ENCODE measurements around the gene TMEM132E.

DNA sequence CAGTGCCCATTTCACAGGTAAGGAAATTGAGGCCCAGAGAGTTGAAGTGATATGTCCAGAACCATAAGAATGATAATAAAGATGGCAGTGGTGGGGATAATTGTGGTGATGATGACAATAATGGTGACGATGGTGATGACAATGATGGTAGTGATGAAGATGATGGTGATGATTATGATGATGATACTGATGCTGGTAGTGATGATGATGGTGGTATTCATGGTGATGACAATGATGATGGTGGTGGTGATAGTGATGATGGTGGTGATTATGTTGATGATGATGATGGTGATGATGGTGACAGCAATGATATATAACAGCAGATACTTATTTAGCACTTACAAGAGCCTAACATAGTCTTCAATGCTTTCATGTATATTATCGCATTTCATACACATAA, 18.1 kb upstream of the TMEM132E start:
- TF ChIP-seq, protein P1, sequence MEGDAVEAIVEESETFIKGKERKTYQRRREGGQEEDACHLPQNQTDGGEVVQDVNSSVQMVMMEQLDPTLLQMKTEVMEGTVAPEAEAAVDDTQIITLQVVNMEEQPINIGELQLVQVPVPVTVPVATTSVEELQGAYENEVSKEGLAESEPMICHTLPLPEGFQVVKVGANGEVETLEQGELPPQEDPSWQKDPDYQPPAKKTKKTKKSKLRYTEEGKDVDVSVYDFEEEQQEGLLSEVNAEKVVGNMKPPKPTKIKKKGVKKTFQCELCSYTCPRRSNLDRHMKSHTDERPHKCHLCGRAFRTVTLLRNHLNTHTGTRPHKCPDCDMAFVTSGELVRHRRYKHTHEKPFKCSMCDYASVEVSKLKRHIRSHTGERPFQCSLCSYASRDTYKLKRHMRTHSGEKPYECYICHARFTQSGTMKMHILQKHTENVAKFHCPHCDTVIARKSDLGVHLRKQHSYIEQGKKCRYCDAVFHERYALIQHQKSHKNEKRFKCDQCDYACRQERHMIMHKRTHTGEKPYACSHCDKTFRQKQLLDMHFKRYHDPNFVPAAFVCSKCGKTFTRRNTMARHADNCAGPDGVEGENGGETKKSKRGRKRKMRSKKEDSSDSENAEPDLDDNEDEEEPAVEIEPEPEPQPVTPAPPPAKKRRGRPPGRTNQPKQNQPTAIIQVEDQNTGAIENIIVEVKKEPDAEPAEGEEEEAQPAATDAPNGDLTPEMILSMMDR (IDR thresholded peaks at IDR 0.05; ENCODE audit: poor library complexity): no peak
- no peak for TF ChIP-seq EZH2phosphoT487 (IDR thresholded peaks at IDR 0.05; ENCODE audit: low read depth, severe bottlenecking, unreplicated experiment)
